Large intestine (tissue), 3 donors: Measurements from ENCODE around the gene ASPDH. TPM values are rescaled to one million over a fixed set of nuclear protein-coding genes. Genes with fewer than 3 reads are reported as not detected.
A peak's percentile ranks its signal among the peaks of the same experiment; 100 is the strongest.

ENCODE experiments used
- DNase-seq, 2 donors: peaks; one replicate each; pipeline versions ENCODE4 v3.0.0 to v3.0.0-alpha.2; 2013
- H3K27ac ChIP-seq: one replicate; pipeline ENCODE4 v1.5.1; 2013; ENCODE audit warnings: low read length
- H3K27me3 ChIP-seq: 2 replicates; pipeline ENCODE4 v1.6.1; 2013; ENCODE audit warnings: low read length; ENCODE audit not compliant: control insufficient read depth, insufficient read depth
- H3K36me3 ChIP-seq: 2 replicates; pipeline ENCODE4 v1.6.1; 2013; ENCODE audit warnings: low read length; ENCODE audit not compliant: control insufficient read depth, insufficient read depth
- H3K4me1 ChIP-seq: one replicate; pipeline ENCODE4 v1.6.1; 2013; ENCODE audit warnings: low read length; ENCODE audit not compliant: control insufficient read depth, insufficient read depth
- H3K4me3 ChIP-seq: one replicate; pipeline ENCODE4 v1.5.1; 2013; ENCODE audit warnings: low read length
- H3K9me3 ChIP-seq: one replicate; pipeline ENCODE4 v1.6.1; 2013; ENCODE audit warnings: mild to moderate bottlenecking, low read depth, low read length, moderate library complexity; ENCODE audit not compliant: control insufficient read depth
- WGBS: methylation state at CpG from one replicate; pipeline ENCODE4 v1.1.5; 2013; ENCODE audit warnings: low lambda C conversion rate; ENCODE audit not compliant: insufficient coverage; 5-methylcytosine and 5-hydroxymethylcytosine counted together
- polyA plus RNA-seq: library from polyadenylated mRNA; unstranded; fragments of 120-200 nt; gene quantifications from one replicate; pipeline ENCODE4 v1.2.1, GENCODE V29; 2013

Gene ASPDH
- polyA plus RNA-seq, 1 donor = 4.4 TPM

- Histone ChIP-seq H3K4me1 (peaks cover 6% of the 10 kb centered on the region), H3K36me3 (no peaks in the 10 kb centered on the region), H3K27me3 (peaks cover 28% of the 10 kb centered on the region), H3K9me3 (peaks cover 11% of the 10 kb centered on the region), H3K4me3 (no peak overlapping the region), H3K27ac (no peak overlapping the region)
- 92% methylated on average over 4 of the region's 5 CpGs for WGBS
- DNase-seq = no peak
These were observed 18.6 kb downstream of the ASPDH start for GRCh38 chr19:50495020-50495531.

- Histone ChIP-seq H3K27ac (no peak overlapping the region), H3K27me3 (peaks cover 26% of the 10 kb centered on the region), H3K36me3 (no peaks in the 10 kb centered on the region), H3K9me3 (peaks cover 4% of the 10 kb centered on the region), H3K4me3 (no peak overlapping the region), H3K4me1 (peaks cover 6% of the 10 kb centered on the region)
- 44% methylated on average over 3 of the region's 7 CpGs for WGBS
- DNase-seq = no peak
These were observed 19.3 kb downstream of the ASPDH start for GRCh38 chr19:50494186-50495019.

- Histone ChIP-seq H3K27ac (no peak overlapping the region), H3K4me1 (peaks cover 6% of the 10 kb centered on the region), H3K9me3 (peaks cover 3% of the 10 kb centered on the region), H3K36me3 (no peaks in the 10 kb centered on the region), H3K4me3 (no peak overlapping the region), H3K27me3 (peaks cover 32% of the 10 kb centered on the region)
- no CpG with 5 or more reads among the region's 8 CpGs for WGBS
- no peak for DNase-seq
These were observed 20.5 kb downstream of the ASPDH start for GRCh38 chr19:50493171-50493570.

GRCh38 chr19:50492303-50493052, 21.2 kb downstream of the ASPDH start:
- Histone ChIP-seq H3K4me1 (peaks cover 6% of the 10 kb centered on the region), H3K36me3 (no peaks in the 10 kb centered on the region), H3K4me3 (no peak overlapping the region), H3K27ac (no peak overlapping the region), H3K27me3 (peaks cover 28% of the 10 kb centered on the region), H3K9me3 (peaks cover 3% of the 10 kb centered on the region)
- DNase-seq = peak; percentile 33 to 79
- 0% methylated on average over 1 of the region's 12 CpGs for WGBS

- peaks cover 6% of the 10 kb centered on the region for H3K4me1 ChIP-seq
- WGBS = no CpG with 5 or more reads among the region's 26 CpGs
- no peaks in the 10 kb centered on the region for H3K36me3 ChIP-seq
- peaks cover 20% of the 10 kb centered on the region for H3K27me3 ChIP-seq
- H3K27ac ChIP-seq = no peak overlapping the region
- peaks cover 8% of the 10 kb centered on the region for H3K9me3 ChIP-seq
- DNase-seq = no peak
- H3K4me3 ChIP-seq = no peak overlapping the region
These were observed 22.7 kb downstream of the ASPDH start for GRCh38 chr19:50490991-50491472.

GRCh38 chr19:50490411-50490811, 23.3 kb downstream of the ASPDH start:
- H3K27ac ChIP-seq = no peak overlapping the region
- H3K4me3 ChIP-seq = no peak overlapping the region
- peaks cover 8% of the 10 kb centered on the region for H3K9me3 ChIP-seq
- no peaks in the 10 kb centered on the region for H3K36me3 ChIP-seq
- peaks cover 6% of the 10 kb centered on the region for H3K4me1 ChIP-seq
- WGBS = no CpG with 5 or more reads among the region's 18 CpGs
- no peak for DNase-seq
- peaks cover 20% of the 10 kb centered on the region for H3K27me3 ChIP-seq

- H3K27ac ChIP-seq = no peak overlapping the region
- WGBS = 20% methylated on average over 1 of the region's 24 CpGs
- H3K4me1 ChIP-seq = peaks cover 6% of the 10 kb centered on the region
- no peak for DNase-seq
- H3K27me3 ChIP-seq = peaks cover 20% of the 10 kb centered on the region
- no peak overlapping the region for H3K4me3 ChIP-seq
- H3K36me3 ChIP-seq = no peaks in the 10 kb centered on the region
- H3K9me3 ChIP-seq = peaks cover 8% of the 10 kb centered on the region
These were observed 24.2 kb downstream of the ASPDH start for GRCh38 chr19:50489461-50490011.

GRCh38 chr19:50488389-50489194, 25.1 kb downstream of the ASPDH start:
- H3K27ac ChIP-seq = no peak overlapping the region
- H3K4me3 ChIP-seq = no peak overlapping the region
- peaks cover 6% of the 10 kb centered on the region for H3K4me1 ChIP-seq
- H3K36me3 ChIP-seq = no peaks in the 10 kb centered on the region
- H3K27me3 ChIP-seq = peaks cover 20% of the 10 kb centered on the region
- 50% methylated on average over 7 of the region's 13 CpGs for WGBS
- DNase-seq = no peak
- peaks cover 8% of the 10 kb centered on the region for H3K9me3 ChIP-seq

GRCh38 chr19:50486823-50487515, 26.7 kb downstream of the ASPDH start:
- Histone ChIP-seq H3K4me3 (no peak overlapping the region), H3K9me3 (peaks cover 8% of the 10 kb centered on the region), H3K36me3 (peaks cover 13% of the 10 kb centered on the region), H3K4me1 (peaks cover 1% of the 10 kb centered on the region), H3K27ac (no peak overlapping the region), H3K27me3 (peaks cover 20% of the 10 kb centered on the region)
- WGBS = no CpG with 5 or more reads among the region's 18 CpGs
- DNase-seq = no peak
